ENCODE measurements around the gene TUBB8.
A peak's percentile ranks its signal among the peaks of the same experiment; 100 is the strongest.
"Not testable (repeated sequence)": the region's sequence is repeated elsewhere in the genome, so short reads cannot be mapped to it uniquely, and the experiment has no call there.

Gene TUBB8

GRCh38 chr10:73543-74265 is 24.6 kb upstream of the TUBB8 start:
- POLR2A ChIA-PET (ENCODE audit: low non-redundant PET); H3K27ac ChIP-seq: not testable (repeated sequence)
- peak; percentile 20 for DNase-seq (ENCODE audit: low spot score)
- CTCF ChIA-PET, result interaction anchor here (0.6 to 0.9 kb wide), 4 partner anchors 22 to 1441 kb away, joined by 3 to 6 read pairs (median 4); no protein-coding TSS in a partner anchor
- TF ChIP-seq CTCF (conservative IDR thresholded peaks at IDR 0.05; ENCODE audit: low read depth), result peak; percentile 81

GRCh38 chr10:68156-68555 is 19.1 kb upstream of the TUBB8 start:
- H3K27ac ChIP-seq; DNase-seq (ENCODE audit: low spot score); CTCF ChIA-PET; POLR2A ChIA-PET (ENCODE audit: low non-redundant PET): not testable (repeated sequence)

- DNase-seq (ENCODE audit: low spot score); H3K27ac ChIP-seq; POLR2A ChIA-PET (ENCODE audit: low non-redundant PET); CTCF ChIA-PET: not testable (repeated sequence)
Measured at GRCh38 chr10:49926-50325, 830 bp upstream of the TUBB8 start.

GRCh38 chr10:47864-48263 is 1.2 kb downstream of the TUBB8 start:
- POLR2A ChIA-PET (ENCODE audit: low non-redundant PET); CTCF ChIA-PET; H3K27ac ChIP-seq; DNase-seq (ENCODE audit: low spot score): not testable (repeated sequence)

GRCh38 chr10:13315-13635 is 35.8 kb downstream of the TUBB8 start:
- POLR2A ChIA-PET (ENCODE audit: low non-redundant PET); DNase-seq (ENCODE audit: low spot score); CTCF ChIA-PET; H3K27ac ChIP-seq: not testable (repeated sequence)

- H3K27ac ChIP-seq; CTCF ChIA-PET; POLR2A ChIA-PET (ENCODE audit: low non-redundant PET); DNase-seq (ENCODE audit: low spot score): not testable (repeated sequence)
Measured at GRCh38 chr10:12444-13314, 36.4 kb downstream of the TUBB8 start.

GRCh38 chr10:11260-11659 is 37.8 kb downstream of the TUBB8 start:
- DNase-seq (ENCODE audit: low spot score); CTCF ChIA-PET: not testable (repeated sequence)

GRCh38 chr10:10261-10971 is 38.7 kb downstream of the TUBB8 start:
- POLR2A ChIA-PET (ENCODE audit: low non-redundant PET); DNase-seq (ENCODE audit: low spot score); CTCF ChIA-PET; H3K27ac ChIP-seq: not testable (repeated sequence)

More at GRCh38 chr10:11260-11659, 37.8 kb downstream of the TUBB8 start:
- H3K27ac ChIP-seq; POLR2A ChIA-PET (ENCODE audit: low non-redundant PET): not testable (repeated sequence)

Data from RWPE1 (cell line).